Thymus (tissue), 11 donors: ENCODE results near the gene PRR22. TPM values are rescaled to one million over a fixed set of nuclear protein-coding genes. Genes with fewer than 3 reads are reported as not detected.
"Not testable (repeated sequence)": the region's sequence is repeated elsewhere in the genome, so short reads cannot be mapped to it uniquely, and the experiment has no call there.

ENCODE experiments used
- DNase-seq, 9 donors: peaks; one replicate each; pipeline ENCODE4 v3.0.0-alpha.2; 2013; ENCODE audit warnings: low spot score in 9 of 9, low read depth in 6 of 9, missing footprints in 1 of 9
- H3K27ac ChIP-seq, 2 donors: one replicate each; pipeline ENCODE4 v1.5.1; 2013; ENCODE audit warnings: control low read depth in 1 of 2, low read depth in 1 of 2, low read length in 1 of 2, mild to moderate bottlenecking in 1 of 2, moderate library complexity in 1 of 2
- H3K27me3 ChIP-seq, 2 donors: one replicate each; pipeline ENCODE4 v1.5.1; 2013; ENCODE audit warnings: low read length in 1 of 2; ENCODE audit not compliant: control insufficient read depth in 2 of 2, insufficient read depth in 1 of 2
- H3K36me3 ChIP-seq, 2 donors: one replicate each; pipeline ENCODE4 v1.5.1; 2013; ENCODE audit warnings: low read length in 1 of 2, mild to moderate bottlenecking in 1 of 2, moderate library complexity in 1 of 2; ENCODE audit not compliant: control insufficient read depth in 2 of 2, insufficient read depth in 2 of 2
- H3K4me1 ChIP-seq, 2 donors: one replicate each; pipeline ENCODE4 v1.5.1; 2013; ENCODE audit warnings: low read length in 2 of 2; ENCODE audit not compliant: control insufficient read depth in 2 of 2, insufficient read depth in 2 of 2
- H3K4me3 ChIP-seq, 2 donors: one replicate each; pipeline ENCODE4 v1.5.1; 2013; ENCODE audit warnings: low read length in 2 of 2, control low read depth in 1 of 2, mild to moderate bottlenecking in 1 of 2
- H3K9me3 ChIP-seq, 2 donors: one replicate each; pipeline ENCODE4 v1.5.1; 2013; ENCODE audit warnings: low read length in 1 of 2, mild to moderate bottlenecking in 1 of 2; ENCODE audit not compliant: control insufficient read depth in 2 of 2, insufficient read depth in 1 of 2
- WGBS: extraction: QIAGEN DNeasy Blood & Tissue Kit; methylation state at CpG from one replicate; pipeline ENCODE4 v1.1.7; 2013; 5-methylcytosine and 5-hydroxymethylcytosine counted together
- polyA plus RNA-seq: library from polyadenylated mRNA; stranded (reverse); fragments of 200-250 nt; gene quantifications from one replicate; pipeline ENCODE4 v1.2.3, GENCODE V29; 2013
- total RNA-seq: library from RNA; stranded (reverse); fragments of 120-200 nt; gene quantifications from one replicate; pipeline ENCODE4 v1.2.4, GENCODE V29; 2013
- donor health status: healthy.

The PRR22 gene
- total and polyA plus RNA-seq, 2 donors: 1.6 to 13.6 TPM

DNA sequence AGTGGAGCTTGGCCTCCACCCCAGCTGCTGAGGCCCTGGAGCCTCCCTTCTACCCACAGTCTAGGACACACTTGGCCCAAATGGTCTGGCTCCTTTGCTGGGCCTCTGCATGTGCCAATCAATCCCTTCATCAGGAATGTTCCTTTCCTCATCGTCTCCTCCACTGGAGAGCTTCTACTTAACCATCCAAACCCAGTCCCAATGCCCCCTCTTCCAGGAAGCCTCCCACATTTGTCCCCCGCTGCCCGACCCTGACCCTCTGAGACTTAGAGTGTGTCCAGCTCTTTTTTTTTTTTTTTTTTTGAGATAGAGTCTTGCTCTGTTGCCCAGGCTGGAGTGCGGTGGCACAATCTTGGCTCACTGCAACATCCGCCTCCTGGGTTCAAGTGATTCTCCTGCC lies 3.9 kb upstream of the PRR22 start:
- no peak for DNase-seq
- Histone ChIP-seq H3K27me3 (no peaks in the 10 kb centered on the region), H3K27ac (no peak overlapping the region), H3K36me3 (peaks cover 53 to 64% of the 10 kb centered on the region in 2 donors), H3K4me3 (no peak overlapping the region), H3K4me1 (peaks cover 5 to 14% of the 10 kb centered on the region in 2 donors), H3K9me3 (peaks cover 0 to 8% of the 10 kb centered on the region in 2 donors)
- WGBS: 97% methylated on average over 5 of the region's 5 CpGs

DNA sequence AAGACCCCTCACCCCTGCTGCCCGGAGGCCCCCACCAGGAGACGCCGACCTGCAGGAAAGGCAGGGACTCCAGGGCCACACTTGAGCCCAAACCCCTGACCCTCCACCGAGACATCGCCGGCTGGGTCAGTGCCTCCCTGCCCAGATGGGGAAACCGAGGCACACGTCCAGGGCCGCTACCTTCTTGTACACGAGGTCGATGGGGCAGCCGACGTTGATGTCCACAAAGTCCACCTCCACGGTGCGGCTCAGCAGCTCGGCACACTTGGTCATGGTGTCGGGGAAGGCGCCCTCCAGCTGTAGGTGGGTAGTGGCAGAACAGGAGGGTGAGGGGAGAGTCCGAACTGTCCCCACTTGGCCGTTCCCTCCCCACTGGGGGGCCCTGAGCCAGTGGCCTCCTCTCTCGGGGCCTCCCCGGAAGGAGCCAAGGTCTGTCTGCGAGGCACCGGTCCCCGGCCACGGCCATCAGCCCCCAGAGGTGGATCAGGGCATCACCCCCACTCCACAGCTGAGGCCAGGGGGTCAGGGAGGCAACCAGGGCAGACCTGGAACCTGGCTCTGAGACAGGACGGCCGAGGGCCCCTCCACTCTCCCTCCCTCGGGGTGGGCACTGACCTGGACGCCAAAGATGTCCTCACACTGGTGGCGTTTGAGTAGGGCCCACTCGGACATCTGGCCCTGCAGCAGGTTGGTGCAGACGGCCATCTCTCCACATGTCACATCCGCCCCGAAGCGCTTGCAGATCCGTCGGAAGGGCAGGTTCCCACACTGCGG lies 3.0 kb upstream of the PRR22 start:
- no peak for DNase-seq

DNA sequence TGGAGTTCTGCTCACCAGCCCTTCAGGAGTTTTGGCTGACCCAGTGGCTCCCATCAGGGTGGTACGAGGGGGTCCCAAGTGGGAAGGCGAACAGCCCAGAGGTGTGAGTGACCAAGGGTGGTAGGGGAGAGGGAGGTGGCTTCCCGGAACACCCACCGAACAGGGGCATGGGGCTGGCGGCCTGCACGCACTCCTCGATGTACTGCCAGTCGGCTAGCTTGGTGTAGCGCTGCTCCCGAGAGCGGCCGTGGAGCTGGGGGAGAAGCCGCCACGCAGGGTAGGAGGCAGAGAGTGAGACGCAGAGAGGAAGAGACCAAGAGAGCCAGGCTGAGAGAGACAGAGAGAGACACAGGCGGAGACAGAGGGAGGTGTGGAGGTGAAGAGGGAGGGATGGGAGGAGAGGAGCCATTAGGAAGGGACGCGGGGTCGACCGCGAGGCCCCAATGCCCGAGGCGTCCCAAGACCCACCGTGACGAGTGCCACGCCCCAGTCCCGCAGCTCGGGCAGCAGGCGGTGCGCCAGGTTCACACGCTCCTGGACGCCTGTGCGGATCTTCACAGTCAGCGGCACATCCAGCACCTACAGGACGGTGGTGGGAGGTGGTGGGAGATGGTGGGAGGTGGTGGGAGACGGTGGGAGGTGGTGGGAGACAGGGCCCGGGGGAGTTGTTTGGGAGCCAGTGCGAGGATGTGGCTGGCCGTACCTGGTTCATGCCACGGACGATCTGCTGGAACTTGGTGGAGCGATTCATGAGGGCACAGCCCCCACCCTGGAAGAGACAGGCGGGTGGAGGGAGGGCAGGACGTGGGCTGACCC lies 2.3 kb upstream of the PRR22 start:
- DNase-seq: no peak
- no peak overlapping the region for H3K27ac ChIP-seq
- WGBS: 96% methylated on average over 44 of the region's 44 CpGs
- H3K9me3 ChIP-seq: peaks cover 0 to 8% of the 10 kb centered on the region in 2 donors
- H3K4me1 ChIP-seq: peaks cover 5 to 14% of the 10 kb centered on the region in 2 donors
- H3K36me3 ChIP-seq: peaks cover 53 to 70% of the 10 kb centered on the region in 2 donors
- H3K27me3 ChIP-seq: no peaks in the 10 kb centered on the region
- H3K4me3 ChIP-seq: no peak overlapping the region

More for the DNA sequence above, 3.0 kb upstream of the PRR22 start:
- no peak overlapping the region for H3K27ac ChIP-seq
- peaks cover 53 to 70% of the 10 kb centered on the region in 2 donors for H3K36me3 ChIP-seq
- H3K4me3 ChIP-seq: no peak overlapping the region
- no peaks in the 10 kb centered on the region for H3K27me3 ChIP-seq
- peaks cover 0 to 8% of the 10 kb centered on the region in 2 donors for H3K9me3 ChIP-seq
- 99% methylated on average over 39 of the region's 39 CpGs for WGBS
- H3K4me1 ChIP-seq: peaks cover 5 to 14% of the 10 kb centered on the region in 2 donors

DNA sequence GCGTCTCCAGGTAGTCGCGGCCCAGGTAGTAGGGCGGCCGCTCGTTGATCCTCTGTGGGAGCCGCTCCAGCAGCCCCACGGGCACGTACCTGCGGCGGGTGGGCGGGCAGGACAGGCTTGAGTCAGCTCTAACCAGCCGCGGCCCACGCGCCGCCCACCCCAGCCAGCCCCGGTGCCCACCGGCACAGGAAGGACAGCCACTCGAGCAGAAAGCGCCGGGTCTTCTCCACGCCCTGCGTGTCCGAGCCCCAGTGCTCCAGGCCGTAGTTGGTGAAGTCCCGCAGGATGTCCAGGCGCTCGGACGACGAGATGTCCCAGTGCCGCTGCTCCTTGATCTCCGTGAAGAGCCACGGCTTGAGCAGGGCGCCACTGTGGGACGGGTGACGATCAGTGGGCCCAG lies 877 bp upstream of the PRR22 start:
- Histone ChIP-seq H3K27ac (no peak overlapping the region), H3K4me1 (peaks cover 5 to 7% of the 10 kb centered on the region in 2 donors), H3K4me3 (no peak overlapping the region), H3K9me3 (no peaks in the 10 kb centered on the region), H3K36me3 (peaks cover 53 to 70% of the 10 kb centered on the region in 2 donors), H3K27me3 (no peaks in the 10 kb centered on the region)
- WGBS: 96% methylated on average over 37 of the region's 37 CpGs
- no peak for DNase-seq

DNA sequence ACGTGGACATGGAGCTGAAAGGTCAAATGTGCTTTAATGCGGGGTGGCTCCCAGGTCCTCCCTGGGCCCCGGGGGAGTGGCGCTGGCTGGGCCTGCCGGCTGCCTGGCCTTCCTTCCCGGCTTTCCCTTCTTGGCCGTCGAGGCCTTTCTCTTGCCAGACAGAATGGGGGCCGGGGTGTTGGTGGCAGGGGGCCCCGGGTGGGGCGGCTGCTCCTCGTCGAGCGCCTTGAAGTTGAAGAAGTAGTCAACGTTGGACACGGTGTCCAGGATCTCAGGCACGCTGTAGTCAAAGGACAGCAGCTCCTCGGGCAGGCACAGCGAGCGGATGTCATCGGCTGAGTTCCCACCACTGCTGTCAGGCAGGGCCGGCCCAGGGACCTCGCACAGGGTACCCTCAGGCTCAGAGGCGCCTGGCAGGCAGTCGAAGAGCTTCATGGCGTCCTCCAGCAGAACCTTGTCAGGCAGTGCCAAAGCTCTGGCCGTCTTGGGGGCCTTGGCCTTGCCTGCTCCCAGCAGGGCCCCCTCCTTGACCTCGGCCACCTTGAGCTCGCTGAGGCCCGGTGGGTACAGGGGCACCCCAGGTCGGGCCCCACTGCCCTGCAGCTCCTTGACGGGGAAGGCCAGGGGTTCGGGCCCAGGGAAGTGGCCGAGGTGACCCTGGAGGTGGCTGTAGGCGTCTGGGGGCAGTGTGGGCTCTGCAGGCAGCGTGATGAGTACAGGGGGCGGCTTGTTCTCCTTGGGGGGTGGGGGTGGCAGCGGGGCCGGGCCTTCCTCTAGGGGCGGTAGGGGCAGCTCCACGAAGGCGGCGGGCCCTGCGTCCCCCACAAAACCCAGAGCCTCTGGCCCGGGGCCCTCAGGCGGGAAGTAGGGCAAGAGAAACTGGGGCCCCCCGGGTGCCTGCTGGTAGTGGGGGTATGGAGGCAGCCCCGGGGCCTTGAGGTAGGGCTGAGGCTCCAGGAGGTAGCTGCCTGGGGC lies 1.3 kb downstream of the PRR22 start:
- WGBS: 95% methylated on average over 48 of the region's 48 CpGs
- H3K9me3 ChIP-seq: no peaks in the 10 kb centered on the region
- no peaks in the 10 kb centered on the region for H3K4me1 ChIP-seq
- H3K27me3 ChIP-seq: no peaks in the 10 kb centered on the region
- H3K27ac ChIP-seq: no peak overlapping the region
- H3K36me3 ChIP-seq: peaks cover 37 to 51% of the 10 kb centered on the region in 2 donors
- no peak for DNase-seq
- no peak overlapping the region for H3K4me3 ChIP-seq

DNA sequence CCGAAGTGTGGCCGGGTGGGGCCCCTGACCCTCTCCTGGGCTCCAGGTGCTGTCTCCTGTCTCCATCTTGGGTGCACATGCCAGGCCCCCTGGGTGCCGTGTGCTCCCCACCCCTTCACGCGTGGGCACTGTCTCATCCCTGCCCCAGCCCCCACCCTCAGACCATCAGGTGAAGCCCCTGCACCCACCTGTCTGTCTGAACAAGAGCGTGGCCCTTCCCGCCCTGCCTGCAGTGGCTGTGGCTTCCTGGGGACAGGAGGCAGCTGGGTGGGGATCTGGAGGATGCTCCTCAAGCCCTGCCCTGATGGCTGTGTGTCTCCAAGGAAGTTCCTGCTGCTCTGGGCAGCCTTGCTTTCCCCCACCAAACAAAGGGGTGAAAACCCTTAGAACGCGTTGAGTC lies 2.2 kb downstream of the PRR22 start:
- DNase-seq: no peak
- H3K4me1 ChIP-seq: no peaks in the 10 kb centered on the region
- 89% methylated on average over 9 of the region's 9 CpGs for WGBS
- H3K27ac ChIP-seq: no peak overlapping the region
- no peaks in the 10 kb centered on the region for H3K9me3 ChIP-seq
- no peaks in the 10 kb centered on the region for H3K27me3 ChIP-seq
- peaks cover 28 to 42% of the 10 kb centered on the region in 2 donors for H3K36me3 ChIP-seq
- no peak overlapping the region for H3K4me3 ChIP-seq

DNA sequence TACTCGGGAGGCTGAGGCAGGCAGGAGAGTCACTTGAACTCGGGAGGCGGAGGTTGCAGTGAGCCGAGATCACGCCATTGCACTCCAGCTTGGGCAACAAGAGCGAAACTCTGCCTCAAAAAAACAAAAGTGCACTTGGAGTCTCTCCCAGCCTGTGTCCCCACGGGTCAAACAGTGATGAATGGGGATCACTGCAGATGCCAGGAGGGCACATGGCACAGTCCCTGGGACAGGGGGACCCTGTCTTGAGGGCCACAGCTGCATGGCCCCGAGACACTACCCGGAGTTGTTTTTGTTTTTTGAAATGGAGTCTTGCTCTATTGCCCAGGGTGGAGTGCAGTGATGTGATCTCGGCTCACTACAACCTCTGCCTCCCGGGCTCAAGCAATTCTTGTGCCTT lies 3.6 kb downstream of the PRR22 start:
- 90% methylated on average over 11 of the region's 11 CpGs for WGBS

DNA sequence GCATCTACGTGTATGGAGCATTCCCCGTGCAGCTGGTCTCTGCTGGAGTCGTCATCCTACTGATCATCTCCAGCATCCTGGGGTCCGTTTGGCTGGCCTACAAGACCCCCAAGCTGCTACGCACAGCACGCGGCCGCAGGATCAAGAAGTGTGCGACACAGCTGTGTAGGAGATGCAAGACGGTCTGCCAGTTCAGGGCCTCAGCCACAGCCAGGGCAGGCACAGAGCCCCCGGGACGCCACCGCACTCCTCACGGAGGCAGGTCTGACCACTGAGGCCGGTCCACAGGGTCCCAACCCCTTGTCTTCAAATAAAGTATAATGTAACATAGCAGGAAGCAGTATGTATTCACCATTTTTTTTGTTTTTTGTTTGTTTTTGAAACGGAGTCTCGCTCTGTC lies 6.1 kb downstream of the PRR22 start:
- Histone ChIP-seq H3K4me1 (no peaks in the 10 kb centered on the region), H3K27ac (no peak overlapping the region), H3K27me3 (no peaks in the 10 kb centered on the region), H3K9me3 (no peaks in the 10 kb centered on the region), H3K36me3 (peaks cover 0 to 6% of the 10 kb centered on the region in 2 donors), H3K4me3 (no peak overlapping the region)
- no peak for DNase-seq
- WGBS: 88% methylated on average over 17 of the region's 17 CpGs

More for the DNA sequence above, 3.6 kb downstream of the PRR22 start:
- H3K27me3 ChIP-seq, H3K9me3 ChIP-seq, DNase-seq, H3K4me3 ChIP-seq, H3K4me1 ChIP-seq, H3K27ac ChIP-seq: not testable (repeated sequence)
- peaks cover 14 to 28% of the 10 kb centered on the region in 2 donors for H3K36me3 ChIP-seq
